HL-60 (cell line): Measurements from ENCODE around the gene CYP17A1.

Experiments
- GABPA ChIP-seq: IDR thresholded peaks from 2 replicates; pipeline ENCODE4 v1.6.1; 2012; ENCODE audit warnings: low read depth
- POLR2AphosphoS5 ChIP-seq: IDR thresholded peaks from 2 replicates; pipeline ENCODE4 v1.6.1; 2012; ENCODE audit warnings: low read depth
- SPI1 ChIP-seq: IDR thresholded peaks from 2 replicates; pipeline ENCODE4 v1.6.1; 2012; ENCODE audit warnings: low read depth, mild to moderate bottlenecking, borderline replicate concordance
- TF ChIP-seq, protein P1 (sequence below): IDR thresholded peaks from one replicate; pipeline ENCODE4 v1.5.1; 2011; ENCODE audit warnings: low read length, control low read depth, inconsistent platforms; ENCODE audit not compliant: insufficient read depth
- TF ChIP-seq, protein P2 (sequence below): IDR thresholded peaks from 2 replicates; pipeline ENCODE4 v1.6.1; 2012; ENCODE audit warnings: low read depth; ENCODE audit not compliant: insufficient replicate concordance

DNA sequence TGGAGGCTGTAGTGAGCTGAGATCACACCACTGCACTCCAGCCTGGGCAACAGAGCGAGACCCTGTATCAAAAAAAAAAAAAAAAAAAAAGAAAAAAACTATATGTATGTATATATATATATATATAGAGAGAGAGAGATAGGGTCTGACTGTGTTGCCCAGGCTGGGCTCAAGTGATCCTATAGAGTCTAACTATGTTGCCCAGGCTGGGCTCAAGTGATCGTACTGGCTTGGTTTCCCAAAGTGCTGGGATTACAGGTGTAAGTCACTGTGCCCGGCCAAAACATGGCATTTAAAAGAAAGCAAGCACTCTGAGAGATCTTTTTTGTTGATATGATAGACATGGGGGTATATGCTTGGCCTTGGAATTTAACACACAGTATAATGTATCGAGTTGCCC lies 20.0 kb downstream of the CYP17A1 start:
- no peak for TF ChIP-seq POLR2AphosphoS5
- TF ChIP-seq, protein P1, sequence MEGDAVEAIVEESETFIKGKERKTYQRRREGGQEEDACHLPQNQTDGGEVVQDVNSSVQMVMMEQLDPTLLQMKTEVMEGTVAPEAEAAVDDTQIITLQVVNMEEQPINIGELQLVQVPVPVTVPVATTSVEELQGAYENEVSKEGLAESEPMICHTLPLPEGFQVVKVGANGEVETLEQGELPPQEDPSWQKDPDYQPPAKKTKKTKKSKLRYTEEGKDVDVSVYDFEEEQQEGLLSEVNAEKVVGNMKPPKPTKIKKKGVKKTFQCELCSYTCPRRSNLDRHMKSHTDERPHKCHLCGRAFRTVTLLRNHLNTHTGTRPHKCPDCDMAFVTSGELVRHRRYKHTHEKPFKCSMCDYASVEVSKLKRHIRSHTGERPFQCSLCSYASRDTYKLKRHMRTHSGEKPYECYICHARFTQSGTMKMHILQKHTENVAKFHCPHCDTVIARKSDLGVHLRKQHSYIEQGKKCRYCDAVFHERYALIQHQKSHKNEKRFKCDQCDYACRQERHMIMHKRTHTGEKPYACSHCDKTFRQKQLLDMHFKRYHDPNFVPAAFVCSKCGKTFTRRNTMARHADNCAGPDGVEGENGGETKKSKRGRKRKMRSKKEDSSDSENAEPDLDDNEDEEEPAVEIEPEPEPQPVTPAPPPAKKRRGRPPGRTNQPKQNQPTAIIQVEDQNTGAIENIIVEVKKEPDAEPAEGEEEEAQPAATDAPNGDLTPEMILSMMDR = no peak
- TF ChIP-seq, protein P2, sequence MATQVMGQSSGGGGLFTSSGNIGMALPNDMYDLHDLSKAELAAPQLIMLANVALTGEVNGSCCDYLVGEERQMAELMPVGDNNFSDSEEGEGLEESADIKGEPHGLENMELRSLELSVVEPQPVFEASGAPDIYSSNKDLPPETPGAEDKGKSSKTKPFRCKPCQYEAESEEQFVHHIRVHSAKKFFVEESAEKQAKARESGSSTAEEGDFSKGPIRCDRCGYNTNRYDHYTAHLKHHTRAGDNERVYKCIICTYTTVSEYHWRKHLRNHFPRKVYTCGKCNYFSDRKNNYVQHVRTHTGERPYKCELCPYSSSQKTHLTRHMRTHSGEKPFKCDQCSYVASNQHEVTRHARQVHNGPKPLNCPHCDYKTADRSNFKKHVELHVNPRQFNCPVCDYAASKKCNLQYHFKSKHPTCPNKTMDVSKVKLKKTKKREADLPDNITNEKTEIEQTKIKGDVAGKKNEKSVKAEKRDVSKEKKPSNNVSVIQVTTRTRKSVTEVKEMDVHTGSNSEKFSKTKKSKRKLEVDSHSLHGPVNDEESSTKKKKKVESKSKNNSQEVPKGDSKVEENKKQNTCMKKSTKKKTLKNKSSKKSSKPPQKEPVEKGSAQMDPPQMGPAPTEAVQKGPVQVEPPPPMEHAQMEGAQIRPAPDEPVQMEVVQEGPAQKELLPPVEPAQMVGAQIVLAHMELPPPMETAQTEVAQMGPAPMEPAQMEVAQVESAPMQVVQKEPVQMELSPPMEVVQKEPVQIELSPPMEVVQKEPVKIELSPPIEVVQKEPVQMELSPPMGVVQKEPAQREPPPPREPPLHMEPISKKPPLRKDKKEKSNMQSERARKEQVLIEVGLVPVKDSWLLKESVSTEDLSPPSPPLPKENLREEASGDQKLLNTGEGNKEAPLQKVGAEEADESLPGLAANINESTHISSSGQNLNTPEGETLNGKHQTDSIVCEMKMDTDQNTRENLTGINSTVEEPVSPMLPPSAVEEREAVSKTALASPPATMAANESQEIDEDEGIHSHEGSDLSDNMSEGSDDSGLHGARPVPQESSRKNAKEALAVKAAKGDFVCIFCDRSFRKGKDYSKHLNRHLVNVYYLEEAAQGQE = no peak
- no peak for TF ChIP-seq GABPA
- no peak for TF ChIP-seq SPI1
